Neuronal stem cell (in vitro differentiated cells): Measurements from ENCODE around the gene MAOB.

Experiments used
- DNase-seq: peaks from one replicate; pipeline ENCODE4 v3.0.0-alpha.2; 2013; ENCODE audit warnings: low spot score
- H2AFZ ChIP-seq: one replicate; pipeline ENCODE4 v1.6.1; 2013; ENCODE audit warnings: mild to moderate bottlenecking, low read length, inconsistent platforms
- H2AK5ac ChIP-seq: 2 replicates; pipeline ENCODE4 v1.6.1; 2013; ENCODE audit warnings: low read depth, mild to moderate bottlenecking, inconsistent platforms, low read length, moderate library complexity, mixed read lengths
- H2BK120ac ChIP-seq: 2 replicates; pipeline ENCODE4 v1.6.1; 2013; ENCODE audit warnings: low read depth, mild to moderate bottlenecking, inconsistent platforms, low read length, moderate library complexity, mixed read lengths
- H2BK12ac ChIP-seq: one replicate; pipeline ENCODE4 v1.6.1; 2013; ENCODE audit warnings: low read length, inconsistent platforms
- H2BK15ac ChIP-seq: 2 replicates; pipeline ENCODE4 v1.6.1; 2013; ENCODE audit warnings: mild to moderate bottlenecking, low read length, inconsistent platforms, mixed read lengths
- H2BK5ac ChIP-seq: one replicate; pipeline ENCODE4 v1.6.1; 2013; ENCODE audit warnings: inconsistent platforms, mild to moderate bottlenecking, low read length, moderate library complexity
- H3K14ac ChIP-seq: one replicate; pipeline ENCODE4 v1.6.1; 2013; ENCODE audit warnings: low read length, inconsistent platforms
- H3K18ac ChIP-seq: 2 replicates; pipeline ENCODE4 v1.6.1; 2013; ENCODE audit warnings: low read length, inconsistent platforms
- H3K23ac ChIP-seq: 2 replicates; pipeline ENCODE4 v1.6.1; 2013; ENCODE audit warnings: low read depth, mild to moderate bottlenecking, mixed read lengths, low read length, inconsistent platforms; ENCODE audit not compliant: poor library complexity
- H3K27ac ChIP-seq: replicated peaks from 3 replicates; pipeline ENCODE4 v1.5.1; 2013; ENCODE audit warnings: low read length, inconsistent platforms
- H3K27me3 ChIP-seq, 3 experiments: 2 replicates each; pipeline ENCODE4 v1.6.1; 2013; ENCODE audit warnings: low read length in 3 of 3, mild to moderate bottlenecking in 2 of 3, inconsistent platforms in 1 of 3, low read depth in 1 of 3, mixed read lengths in 1 of 3, moderate library complexity in 1 of 3; ENCODE audit not compliant: control insufficient read depth in 3 of 3, insufficient read depth in 3 of 3
- H3K36me3 ChIP-seq, 2 donors: replicated peaks in 1 of 2; 2 replicates each; pipeline ENCODE4 v1.6.1; 2013; ENCODE audit warnings: low read length in 2 of 2; ENCODE audit not compliant: control insufficient read depth in 2 of 2, insufficient read depth in 2 of 2
- H3K4ac ChIP-seq: 2 replicates; pipeline ENCODE4 v1.6.1; 2013; ENCODE audit warnings: inconsistent platforms, mild to moderate bottlenecking, low read length, moderate library complexity
- H3K4me1 ChIP-seq, 2 donors: 1 replicate in 1 of 2; 2 replicates in 1 of 2; pipeline ENCODE4 v1.6.1; 2013; ENCODE audit warnings: low read length in 2 of 2, low read depth in 1 of 2; ENCODE audit not compliant: control insufficient read depth in 2 of 2, insufficient read depth in 1 of 2
- H3K4me2 ChIP-seq: one replicate; pipeline ENCODE4 v1.6.1; 2013; ENCODE audit warnings: mild to moderate bottlenecking, low read length, inconsistent platforms; ENCODE audit not compliant: insufficient read depth, poor library complexity, severe bottlenecking
- H3K4me3 ChIP-seq, 2 donors: 2 replicates each; pipeline ENCODE4 v1.5.1; 2013; ENCODE audit warnings: low read length in 2 of 2, mild to moderate bottlenecking in 2 of 2, inconsistent platforms in 1 of 2, moderate library complexity in 1 of 2
- H3K79me1 ChIP-seq: one replicate; pipeline ENCODE4 v1.6.1; 2013; ENCODE audit warnings: low read depth, mild to moderate bottlenecking, inconsistent platforms, low read length, moderate library complexity
- H3K9ac ChIP-seq: one replicate; pipeline ENCODE4 v1.6.1; 2013; ENCODE audit warnings: mild to moderate bottlenecking, low read depth, low read length, inconsistent platforms; ENCODE audit not compliant: poor library complexity
- H3K9me3 ChIP-seq, 2 donors: replicated peaks in 1 of 2; 2 replicates each; pipeline versions ENCODE3 to v1.6.1; 2013; ENCODE audit warnings: low read length in 2 of 2, mild to moderate bottlenecking in 2 of 2, inconsistent platforms in 1 of 2, low read depth in 1 of 2, mixed read lengths in 1 of 2, moderate library complexity in 1 of 2; ENCODE audit not compliant: control insufficient read depth in 2 of 2, insufficient read depth in 1 of 2
- H4K8ac ChIP-seq: one replicate; pipeline ENCODE4 v1.6.1; 2013; ENCODE audit warnings: low read depth, mild to moderate bottlenecking, inconsistent platforms, low read length, moderate library complexity
- H4K91ac ChIP-seq: one replicate; pipeline ENCODE4 v1.6.1; 2013; ENCODE audit warnings: low read length, low read depth, mild to moderate bottlenecking, inconsistent platforms; ENCODE audit not compliant: poor library complexity
- WGBS, 2 donors: extraction: QIAGEN DNeasy Blood & Tissue Kit; methylation state at CpG; one replicate each; pipeline ENCODE4 v1.1.7; 2013; ENCODE audit warnings: missing lambda C conversion rate in 2 of 2, mixed read lengths in 1 of 2; ENCODE audit not compliant: insufficient read length in 2 of 2, insufficient replicate concordance in 1 of 2; ENCODE audit errors: extremely low coverage in 2 of 2; 5-methylcytosine and 5-hydroxymethylcytosine counted together

Gene MAOB

DNA sequence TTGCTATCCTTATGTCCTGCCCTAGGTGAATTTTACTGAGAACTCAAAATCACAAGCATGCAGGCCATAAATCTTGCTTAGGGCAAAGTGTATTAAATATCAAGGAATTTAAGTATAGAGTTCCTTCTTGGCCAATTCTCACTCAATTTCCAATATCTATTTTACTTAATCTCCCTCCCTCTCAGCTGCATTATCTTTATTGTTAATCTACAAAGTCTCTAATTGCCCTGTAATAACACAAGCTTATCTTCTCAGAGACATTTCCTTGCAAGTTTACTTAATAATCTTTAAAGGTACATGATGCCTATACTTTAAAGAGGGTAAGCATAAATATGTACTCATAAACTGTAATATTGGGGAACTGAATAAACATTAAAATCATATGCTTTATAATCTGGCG lies 26.9 kb upstream of the MAOB start:
- Histone ChIP-seq H3K27ac (no peak overlapping the region), H4K8ac (no peak overlapping the region), H3K18ac (no peak overlapping the region), H3K23ac (no peak overlapping the region), H3K4me3 (no peak overlapping the region), H3K4me2 (no peak overlapping the region), H3K14ac (no peak overlapping the region), H3K9me3 (no peaks in the 10 kb centered on the region), H2BK120ac (no peak overlapping the region), H2BK15ac (no peak overlapping the region), H2AK5ac (no peak overlapping the region), H2AFZ (no peak overlapping the region), H3K36me3 (no peaks in the 10 kb centered on the region), H2BK5ac (no peak overlapping the region), H3K27me3 (no peaks in the 10 kb centered on the region), H3K4me1 (no peaks in the 10 kb centered on the region), H3K79me1 (no peaks in the 10 kb centered on the region), H4K91ac (no peak overlapping the region), H2BK12ac (no peak overlapping the region), H3K9ac (no peak overlapping the region), H3K4ac (no peak overlapping the region)
- DNase-seq = no peak
- no CpG with 5 or more reads among the region's 1 CpG for WGBS, 2 donors

DNA sequence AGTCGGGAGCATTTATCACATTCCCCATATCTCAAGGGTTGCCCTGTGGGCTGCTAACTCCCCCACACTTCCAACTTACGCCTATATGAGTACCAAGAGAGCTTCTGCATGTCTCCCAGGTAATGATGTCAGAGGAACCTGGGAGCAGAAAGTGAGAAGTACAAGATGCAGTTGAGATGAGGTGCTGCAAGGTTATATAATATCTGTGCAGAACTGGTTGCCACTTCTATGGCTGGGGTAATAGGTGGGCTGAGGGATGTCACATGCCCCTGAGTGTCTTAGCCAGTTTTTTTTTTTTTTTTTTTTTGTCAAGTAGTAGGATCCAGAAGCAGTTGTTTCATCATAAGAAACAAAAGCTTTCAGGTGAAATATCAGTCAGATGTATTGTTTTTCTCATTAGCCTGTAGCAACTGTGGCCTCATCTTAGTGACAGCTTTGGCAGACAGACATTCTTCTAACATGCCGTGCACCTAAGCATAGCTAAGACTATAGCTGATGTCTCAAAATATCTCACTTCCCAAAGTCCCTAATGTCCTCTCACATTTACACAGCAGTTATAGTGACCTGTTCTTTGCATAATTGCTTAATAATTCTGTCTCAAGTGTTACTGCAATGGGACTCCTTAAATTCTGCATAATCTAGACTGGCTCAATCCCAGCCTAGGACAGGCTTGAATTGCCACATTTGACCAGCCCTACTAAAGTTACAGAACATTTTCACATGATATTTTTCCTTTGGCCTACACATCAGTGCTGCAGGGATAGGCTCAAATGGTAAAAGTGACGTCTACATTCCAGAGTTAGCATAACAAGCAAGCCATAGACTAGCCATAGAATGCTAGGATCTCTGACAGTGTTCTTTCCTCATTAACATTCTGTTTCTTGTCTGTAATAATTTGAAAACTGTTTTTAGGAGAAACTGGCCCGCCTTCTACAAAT lies 17.9 kb upstream of the MAOB start:
- Histone ChIP-seq H3K4me2 (no peak overlapping the region), H3K23ac (no peak overlapping the region), H3K9ac (no peak overlapping the region), H2BK15ac (no peak overlapping the region), H2BK12ac (no peak overlapping the region), H3K4ac (no peak overlapping the region), H3K4me1 (no peaks in the 10 kb centered on the region), H2BK120ac (no peak overlapping the region), H3K79me1 (no peaks in the 10 kb centered on the region), H2AK5ac (no peak overlapping the region), H3K36me3 (no peaks in the 10 kb centered on the region), H4K91ac (no peak overlapping the region), H3K14ac (no peak overlapping the region), H3K4me3 (no peak overlapping the region), H3K27ac (no peak overlapping the region), H3K18ac (no peak overlapping the region), H2BK5ac (no peak overlapping the region), H4K8ac (no peak overlapping the region), H3K9me3 (no peaks in the 10 kb centered on the region), H3K27me3 (peaks cover 0 to 11% (median 0%) of the 10 kb centered on the region in 3 experiments), H2AFZ (no peak overlapping the region)
- WGBS, 2 donors = no CpG with 5 or more reads among the region's 5 CpGs
- DNase-seq = no peak

DNA sequence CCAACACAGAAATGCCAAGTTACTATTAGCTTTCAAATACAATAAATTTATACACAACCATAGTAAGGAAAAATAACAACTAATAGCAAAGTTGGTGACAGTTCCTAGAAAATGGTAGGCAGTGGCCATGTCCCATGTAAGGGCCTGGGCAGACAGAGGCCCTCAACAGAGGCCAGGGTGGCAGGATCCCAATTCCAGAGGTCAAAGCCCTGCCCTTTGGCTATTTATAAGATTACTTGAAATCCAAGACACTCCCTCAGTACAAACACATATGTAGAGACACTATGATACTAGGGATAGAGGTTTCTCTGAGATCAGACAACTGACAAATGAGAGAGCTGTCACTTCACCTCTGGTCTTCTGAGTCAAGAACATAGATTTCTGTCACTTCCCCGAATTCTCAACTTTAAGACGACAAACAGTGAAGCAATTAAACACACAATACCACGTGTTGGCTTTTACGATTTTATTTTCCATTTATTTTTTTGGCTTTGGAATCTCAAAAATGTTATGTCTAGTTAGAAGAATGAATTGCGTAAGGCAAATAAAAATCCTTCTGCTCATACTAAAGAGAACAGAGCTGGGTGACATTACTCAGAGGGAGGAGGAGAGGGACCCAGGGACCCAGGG lies 16.3 kb upstream of the MAOB start:
- Histone ChIP-seq H3K9me3 (no peaks in the 10 kb centered on the region), H3K79me1 (no peaks in the 10 kb centered on the region), H3K14ac (no peak overlapping the region), H3K4ac (no peak overlapping the region), H3K27me3 (peaks cover 0 to 11% (median 0%) of the 10 kb centered on the region in 3 experiments), H2AFZ (no peak overlapping the region), H2BK15ac (no peak overlapping the region), H3K9ac (no peak overlapping the region), H3K4me2 (no peak overlapping the region), H3K4me1 (no peaks in the 10 kb centered on the region), H2AK5ac (no peak overlapping the region), H2BK5ac (no peak overlapping the region), H3K36me3 (no peaks in the 10 kb centered on the region), H2BK120ac (no peak overlapping the region), H4K91ac (no peak overlapping the region), H3K18ac (no peak overlapping the region), H3K23ac (no peak overlapping the region), H2BK12ac (no peak overlapping the region), H4K8ac (no peak overlapping the region), H3K4me3 (no peak overlapping the region), H3K27ac (no peak overlapping the region)
- no peak for DNase-seq
- WGBS, 2 donors = no CpG with 5 or more reads among the region's 5 CpGs

DNA sequence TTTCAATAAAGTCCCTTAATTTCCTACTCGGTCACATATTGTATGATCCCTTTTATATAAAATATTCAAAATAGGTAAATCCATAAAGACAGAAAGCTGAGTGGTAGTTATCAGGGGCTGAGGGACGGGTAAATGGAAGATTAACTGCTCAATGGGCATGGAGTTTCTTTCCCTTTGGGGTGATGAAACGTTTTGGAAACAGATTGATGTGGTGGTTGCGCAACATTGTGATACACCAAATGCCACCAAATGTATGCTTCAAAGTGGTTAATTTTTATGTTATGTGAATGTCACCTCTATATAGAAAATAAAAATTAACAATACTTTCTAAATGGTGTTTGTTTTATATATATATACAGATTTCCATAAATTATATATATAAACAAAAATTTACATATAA lies 15.0 kb upstream of the MAOB start:
- no peaks in the 10 kb centered on the region for H3K9me3 ChIP-seq
- H3K9ac ChIP-seq = no peak overlapping the region
- H3K79me1 ChIP-seq = no peaks in the 10 kb centered on the region
- H3K4me3 ChIP-seq = no peak overlapping the region
- H2AFZ ChIP-seq = no peak overlapping the region
- no CpG with 5 or more reads among the region's 4 CpGs for WGBS, 2 donors
- peaks cover 0 to 7% (median 0%) of the 10 kb centered on the region in 3 experiments for H3K27me3 ChIP-seq
- H2AK5ac ChIP-seq = no peak overlapping the region
- H3K4me2 ChIP-seq = no peak overlapping the region
- H3K18ac ChIP-seq = no peak overlapping the region
- no peak overlapping the region for H3K14ac ChIP-seq
- H2BK120ac ChIP-seq = no peak overlapping the region
- H4K8ac ChIP-seq = no peak overlapping the region
- no peak overlapping the region for H3K27ac ChIP-seq
- no peaks in the 10 kb centered on the region for H3K36me3 ChIP-seq
- no peak overlapping the region for H2BK15ac ChIP-seq
- no peak overlapping the region for H3K4ac ChIP-seq
- no peaks in the 10 kb centered on the region for H3K4me1 ChIP-seq
- H2BK12ac ChIP-seq = no peak overlapping the region
- H3K23ac ChIP-seq = no peak overlapping the region
- no peak overlapping the region for H2BK5ac ChIP-seq
- H4K91ac ChIP-seq = no peak overlapping the region
- no peak for DNase-seq
